ENCODE data around the gene CDH9. TPM values are rescaled to one million over a fixed set of nuclear protein-coding genes. Genes with fewer than 3 reads are reported as not detected.

Gene CDH9
- total RNA-seq, 1 donor from 2014 or later = not detected

DNA sequence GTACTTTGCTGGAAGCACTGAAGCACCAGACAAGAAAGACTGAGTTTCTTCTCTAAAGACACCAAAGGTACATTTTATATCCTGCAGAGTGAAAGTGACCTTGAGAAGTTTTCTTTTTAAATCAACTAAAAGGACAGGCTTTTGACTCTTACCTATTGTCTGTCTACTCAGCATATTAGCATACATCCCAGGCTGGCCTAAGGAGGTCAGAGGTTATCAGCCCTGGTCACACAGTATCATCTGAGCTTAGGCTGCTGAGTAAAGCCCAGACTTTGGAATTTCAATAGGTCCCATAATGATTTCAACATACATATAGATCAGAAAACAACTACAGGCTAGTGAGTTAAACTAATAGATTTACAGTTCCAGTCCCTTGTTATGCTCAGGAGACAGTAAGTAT lies 10.1 kb upstream of the CDH9 start:
- H3K36me3 ChIP-seq = no peaks in the 10 kb centered on the region
- no peaks in the 10 kb centered on the region for H3K4me1 ChIP-seq
- no peak overlapping the region for H3K27ac ChIP-seq
- ATAC-seq (no peak), DNase-seq (no peak)
- no peak overlapping the region for H3K4me3 ChIP-seq
- intact Hi-C loops (cut with DNase I) = no loop called here
- TF ChIP-seq CTCF (IDR thresholded peaks at IDR 0.05) = no peak
- H3K9me3 ChIP-seq = no peaks in the 10 kb centered on the region
- H3K27me3 ChIP-seq = no peaks in the 10 kb centered on the region

GRCh38 chr5:27041372-27041771 lies 3.0 kb upstream of the CDH9 start:
- no peak for TF ChIP-seq CTCF (IDR thresholded peaks at IDR 0.05)
- no peak overlapping the region for H3K4me3 ChIP-seq
- intact Hi-C loops (cut with DNase I) = no loop called here
- no peak overlapping the region for H3K27ac ChIP-seq
- no peak for ATAC-seq
- H3K27me3 ChIP-seq = no peaks in the 10 kb centered on the region
- no peaks in the 10 kb centered on the region for H3K9me3 ChIP-seq
- no peaks in the 10 kb centered on the region for H3K4me1 ChIP-seq
- H3K36me3 ChIP-seq = no peaks in the 10 kb centered on the region
- DNase-seq = no peak

- no peak overlapping the region for H3K27ac ChIP-seq
- H3K4me3 ChIP-seq = no peak overlapping the region
- TF ChIP-seq CTCF (IDR thresholded peaks at IDR 0.05) = no peak
- H3K4me1 ChIP-seq = no peaks in the 10 kb centered on the region
- H3K36me3 ChIP-seq = no peaks in the 10 kb centered on the region
- H3K27me3 ChIP-seq = no peaks in the 10 kb centered on the region
- ATAC-seq (no peak), DNase-seq (no peak)
- no peaks in the 10 kb centered on the region for H3K9me3 ChIP-seq
- intact Hi-C loops (cut with DNase I) = no loop called here
Observed at GRCh38 chr5:27034565-27034964, 3.8 kb downstream of the CDH9 start.

DNA sequence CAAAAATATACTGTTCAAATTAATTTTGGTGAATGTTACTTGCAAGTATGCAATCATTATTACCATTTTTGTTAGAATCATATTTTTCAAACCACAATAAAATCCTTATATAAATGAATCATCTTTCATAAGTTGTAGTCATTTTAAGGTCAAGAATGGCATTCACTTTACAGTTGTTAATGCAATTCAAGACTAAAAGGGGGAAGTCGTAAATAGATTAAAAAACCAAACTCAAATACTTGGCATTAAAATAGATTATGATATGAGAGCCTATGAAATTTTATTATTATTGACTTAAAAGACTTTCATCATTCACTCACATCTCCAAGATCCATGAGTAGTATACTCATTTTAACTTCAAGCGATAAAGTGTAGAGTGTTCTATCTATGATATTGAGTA lies 11.6 kb downstream of the CDH9 start:
- no peaks in the 10 kb centered on the region for H3K4me1 ChIP-seq
- no peak overlapping the region for H3K4me3 ChIP-seq
- ATAC-seq (no peak), DNase-seq (no peak)
- no peaks in the 10 kb centered on the region for H3K27me3 ChIP-seq
- no peak overlapping the region for H3K27ac ChIP-seq
- no peaks in the 10 kb centered on the region for H3K36me3 ChIP-seq
- TF ChIP-seq CTCF (IDR thresholded peaks at IDR 0.05) = no peak
- intact Hi-C loops (cut with DNase I) = no loop called here
- H3K9me3 ChIP-seq = no peaks in the 10 kb centered on the region

DNA sequence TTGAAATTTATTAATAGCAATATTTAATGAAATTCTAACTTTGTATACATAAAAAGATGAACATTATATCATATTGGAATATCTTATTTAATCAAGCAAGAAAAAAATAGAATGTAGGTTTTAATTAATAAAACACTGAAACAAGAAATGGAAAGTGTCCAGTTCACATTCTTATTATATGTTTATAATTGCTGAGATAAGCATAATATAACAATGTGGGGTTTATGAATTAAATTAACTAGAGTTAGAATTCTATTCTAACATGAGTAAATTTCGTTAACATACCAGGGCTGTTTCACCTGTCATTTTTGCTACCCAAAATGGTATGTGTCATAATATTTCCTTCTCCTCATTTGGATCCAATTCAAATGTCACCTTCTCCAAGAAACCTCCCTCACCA lies 12.3 kb downstream of the CDH9 start:
- no peak overlapping the region for H3K4me3 ChIP-seq
- H3K9me3 ChIP-seq = no peaks in the 10 kb centered on the region
- intact Hi-C loops (cut with DNase I) = no loop called here
- H3K4me1 ChIP-seq = no peaks in the 10 kb centered on the region
- no peak for TF ChIP-seq CTCF (IDR thresholded peaks at IDR 0.05)
- ATAC-seq (no peak), DNase-seq (no peak)
- no peaks in the 10 kb centered on the region for H3K36me3 ChIP-seq
- H3K27me3 ChIP-seq = no peaks in the 10 kb centered on the region
- H3K27ac ChIP-seq = no peak overlapping the region

- H3K36me3 ChIP-seq = no peaks in the 10 kb centered on the region
- H3K4me1 ChIP-seq = no peaks in the 10 kb centered on the region
- H3K27me3 ChIP-seq = no peaks in the 10 kb centered on the region
- intact Hi-C loops (cut with DNase I) = no loop called here
- H3K9me3 ChIP-seq = no peaks in the 10 kb centered on the region
- no peak overlapping the region for H3K4me3 ChIP-seq
- no peak overlapping the region for H3K27ac ChIP-seq
- DNase-seq (no peak), ATAC-seq (no peak)
- TF ChIP-seq CTCF (IDR thresholded peaks at IDR 0.05) = no peak
Observed at GRCh38 chr5:27021471-27021870, 16.9 kb downstream of the CDH9 start.

Data from upper lobe of right lung (tissue), 1 donor.